Esophagus squamous epithelium (tissue), 4 donors: Measurements from ENCODE around the gene MOB3A.

Source experiments
- POLR2A ChIP-seq, 4 donors: fragments of 450-650 bp; IDR thresholded peaks; one replicate each; pipeline ENCODE4 v1.6.1; 2017; ENCODE audit warnings: antibody characterized with exemption in 4 of 4, mild to moderate bottlenecking in 4 of 4, moderate library complexity in 3 of 4
- TF ChIP-seq, protein P1 (sequence below), 6 experiments: fragments of 450-650 bp in 4 of 6; fragments of 200-600 bp in 2 of 6; sonication (generic) in 2 of 6; IDR thresholded peaks; one replicate each; pipeline ENCODE4 v1.5.1; 2016 to 2019; ENCODE audit warnings: antibody characterized with exemption in 6 of 6, mild to moderate bottlenecking in 4 of 6, moderate library complexity in 4 of 6

DNA sequence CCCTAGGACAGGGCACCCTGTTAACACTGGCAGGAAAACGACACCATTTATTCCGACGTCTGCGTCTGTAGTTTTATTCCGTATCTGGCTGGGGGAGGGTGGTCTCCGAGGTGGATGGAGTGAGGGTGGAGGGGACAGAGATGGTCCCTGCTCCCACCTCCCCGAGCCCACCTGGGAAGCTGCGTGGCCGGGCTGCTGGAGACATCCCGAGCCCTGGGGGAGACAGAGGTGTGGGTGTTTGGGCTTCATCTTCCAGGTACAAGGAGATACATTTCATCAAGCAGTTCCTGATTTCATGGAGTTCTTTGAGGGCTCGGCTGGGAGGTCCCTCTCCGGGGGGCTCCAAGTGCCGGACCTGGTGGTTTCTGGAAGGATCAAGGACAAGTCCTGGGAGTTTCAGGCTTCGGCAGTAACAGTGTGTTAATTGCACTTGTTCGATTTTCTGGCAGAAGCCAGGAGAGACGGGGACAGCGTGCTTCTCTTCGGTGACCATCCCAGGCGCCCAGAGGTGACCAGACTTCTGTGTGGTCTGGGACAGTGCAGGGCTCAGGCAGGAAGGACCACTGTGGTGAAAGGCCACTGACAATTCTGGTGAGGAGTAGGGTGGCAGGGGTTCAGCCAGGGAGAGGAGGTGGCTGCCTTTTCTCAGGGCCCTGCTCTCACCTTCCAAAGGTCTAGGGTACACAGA, 25.0 kb downstream of the MOB3A start:
- TF ChIP-seq, protein P1, sequence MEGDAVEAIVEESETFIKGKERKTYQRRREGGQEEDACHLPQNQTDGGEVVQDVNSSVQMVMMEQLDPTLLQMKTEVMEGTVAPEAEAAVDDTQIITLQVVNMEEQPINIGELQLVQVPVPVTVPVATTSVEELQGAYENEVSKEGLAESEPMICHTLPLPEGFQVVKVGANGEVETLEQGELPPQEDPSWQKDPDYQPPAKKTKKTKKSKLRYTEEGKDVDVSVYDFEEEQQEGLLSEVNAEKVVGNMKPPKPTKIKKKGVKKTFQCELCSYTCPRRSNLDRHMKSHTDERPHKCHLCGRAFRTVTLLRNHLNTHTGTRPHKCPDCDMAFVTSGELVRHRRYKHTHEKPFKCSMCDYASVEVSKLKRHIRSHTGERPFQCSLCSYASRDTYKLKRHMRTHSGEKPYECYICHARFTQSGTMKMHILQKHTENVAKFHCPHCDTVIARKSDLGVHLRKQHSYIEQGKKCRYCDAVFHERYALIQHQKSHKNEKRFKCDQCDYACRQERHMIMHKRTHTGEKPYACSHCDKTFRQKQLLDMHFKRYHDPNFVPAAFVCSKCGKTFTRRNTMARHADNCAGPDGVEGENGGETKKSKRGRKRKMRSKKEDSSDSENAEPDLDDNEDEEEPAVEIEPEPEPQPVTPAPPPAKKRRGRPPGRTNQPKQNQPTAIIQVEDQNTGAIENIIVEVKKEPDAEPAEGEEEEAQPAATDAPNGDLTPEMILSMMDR (IDR thresholded peaks at IDR 0.05): no peak
- TF ChIP-seq POLR2A (IDR thresholded peaks at IDR 0.05): no peak
